SH-SY5Y (cell line): ENCODE data around the gene CPLX3.

Experiments
- GATA2 ChIP-seq: IDR thresholded peaks from 2 replicates; pipeline ENCODE4 v1.6.1; 2011; ENCODE audit warnings: mild to moderate bottlenecking, low read depth, low read length
- GATA3 ChIP-seq: IDR thresholded peaks from 2 replicates; pipeline ENCODE4 v1.6.1; 2011; ENCODE audit warnings: low read depth, mild to moderate bottlenecking, low read length, moderate library complexity

The CPLX3 gene

DNA sequence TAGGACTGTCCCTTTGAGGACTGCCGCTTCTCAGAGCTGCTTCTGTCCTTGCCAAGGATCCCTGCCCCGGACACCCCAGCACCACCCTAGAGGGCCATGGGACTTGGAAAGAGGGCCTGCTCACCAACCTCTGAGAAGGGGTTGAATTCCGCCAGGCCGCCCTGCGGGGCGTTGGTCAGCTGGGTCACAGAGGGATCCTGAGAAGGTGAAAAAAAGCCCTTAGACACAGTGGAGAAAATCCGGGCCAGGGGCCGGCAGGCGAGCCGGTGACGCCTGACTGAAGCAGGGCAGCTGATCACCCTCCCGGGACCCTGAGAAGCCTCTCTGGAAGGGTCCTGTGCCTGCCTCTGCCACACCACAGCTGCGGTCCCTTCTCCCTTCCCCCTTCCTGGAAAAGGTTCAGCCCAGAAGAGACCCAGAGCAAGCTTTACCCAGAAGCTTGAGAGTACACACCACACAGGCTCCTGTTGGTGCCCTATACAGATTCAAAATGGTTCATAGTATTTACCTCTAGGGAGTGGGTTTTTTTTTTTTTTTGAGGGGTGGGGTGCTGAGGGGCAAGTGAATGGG is 28.1 kb downstream of the CPLX3 start:
- TF ChIP-seq GATA2 (no peak), GATA3 (no peak)

DNA sequence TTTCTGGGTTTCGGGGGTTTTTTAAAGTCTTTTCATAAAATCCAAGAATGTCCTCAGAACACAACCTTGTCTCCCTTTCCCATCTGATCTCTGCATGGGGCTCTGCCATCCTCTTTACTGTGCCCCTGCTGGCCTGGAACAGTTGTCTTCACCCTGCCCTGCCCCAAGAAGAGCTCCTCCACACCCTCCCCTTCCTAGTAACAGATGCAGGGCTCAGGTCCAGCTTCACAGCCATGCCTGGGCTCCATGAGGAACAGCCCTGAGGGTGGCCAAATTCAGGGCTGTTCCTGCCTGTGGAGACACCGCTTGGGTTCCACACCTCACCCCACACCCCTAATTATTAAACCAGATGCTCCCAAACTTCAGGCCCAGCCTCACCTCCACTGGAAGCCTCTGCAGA is 29.4 kb downstream of the CPLX3 start:
- TF ChIP-seq GATA3 (no peak), GATA2 (no peak)

DNA sequence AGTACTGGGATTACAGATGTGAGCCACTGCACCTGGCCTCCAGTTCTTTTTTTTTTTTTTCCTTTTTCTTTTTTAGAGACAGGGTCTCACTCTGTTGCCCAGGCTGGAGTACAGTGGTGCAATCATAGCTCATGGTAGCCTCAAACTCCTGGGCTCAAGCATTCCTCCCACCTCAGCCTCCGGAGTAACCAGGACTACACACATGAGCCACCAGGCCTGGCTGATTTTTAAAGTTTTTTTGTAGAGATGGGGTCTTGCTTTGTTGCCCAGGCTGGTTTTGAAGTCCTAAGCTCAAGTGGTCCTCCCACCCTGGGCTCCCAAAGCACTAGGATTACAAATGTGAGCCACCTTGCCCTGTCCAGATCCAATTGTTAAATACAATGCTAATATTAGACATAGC is 30.1 kb downstream of the CPLX3 start:
- TF ChIP-seq GATA2, result no peak

DNA sequence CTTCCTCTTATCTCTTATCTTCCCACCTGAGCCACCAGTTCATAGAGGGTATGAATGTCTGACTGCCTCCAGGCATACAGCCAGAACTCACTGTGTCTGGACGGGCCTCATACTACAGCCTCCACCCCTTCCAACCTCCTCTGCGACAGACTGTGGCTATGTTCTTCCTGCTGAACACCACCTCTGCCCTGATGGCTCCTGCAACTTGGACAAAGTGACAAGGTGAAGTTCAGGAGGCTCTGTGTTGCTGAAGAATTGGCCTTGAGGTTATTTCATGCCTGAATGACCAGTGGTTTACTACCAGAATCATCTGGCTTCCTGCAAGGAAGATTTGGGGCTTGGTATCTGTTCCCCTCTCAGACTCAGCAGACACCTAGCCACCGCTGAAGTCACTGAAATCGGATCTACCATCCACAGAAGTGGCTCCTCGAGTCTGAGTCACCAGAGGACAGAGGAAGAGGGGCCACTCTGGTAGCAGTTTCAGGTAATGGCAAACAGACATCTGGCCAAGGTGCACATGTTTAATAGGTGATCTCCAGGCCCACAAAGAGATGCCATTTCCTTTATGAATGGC is 30.7 kb downstream of the CPLX3 start:
- TF ChIP-seq GATA3 (no peak), GATA2 (peak; percentile 38; the same call in 1 of the 2 replicates)

DNA sequence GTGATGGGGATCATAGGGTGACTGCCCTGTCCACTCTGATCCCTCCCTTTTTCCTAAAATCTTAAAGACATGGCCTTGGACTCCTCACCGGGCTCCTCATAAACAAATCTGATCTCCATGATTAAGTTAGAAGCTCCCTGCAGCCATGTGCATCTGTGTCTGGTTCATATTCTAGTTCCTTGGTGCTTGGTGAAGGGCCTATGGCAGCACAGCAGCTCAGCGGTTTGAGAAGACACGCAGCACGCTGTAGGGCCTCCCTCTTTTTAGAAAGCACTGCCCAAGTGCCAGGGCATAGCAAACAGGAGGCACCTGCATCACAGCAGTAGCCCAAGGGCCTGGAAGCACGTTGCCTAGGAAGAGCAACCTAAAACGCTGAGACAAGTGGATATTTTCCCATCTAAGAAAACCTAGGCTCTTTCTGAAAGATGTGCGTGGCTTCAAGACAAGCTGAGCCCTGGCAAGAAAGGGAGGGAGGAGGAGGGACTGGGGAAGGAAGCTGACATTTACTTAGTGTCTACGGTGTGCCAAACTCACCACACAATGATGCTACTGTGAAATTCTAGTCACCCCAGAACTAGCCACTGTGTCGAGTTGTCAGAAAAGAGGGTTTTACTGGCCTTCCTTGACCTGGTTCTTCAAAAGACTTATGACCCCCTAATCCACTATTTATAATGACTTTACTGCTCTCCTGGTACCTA is 31.4 kb downstream of the CPLX3 start:
- TF ChIP-seq GATA3 (no peak), GATA2 (no peak)

DNA sequence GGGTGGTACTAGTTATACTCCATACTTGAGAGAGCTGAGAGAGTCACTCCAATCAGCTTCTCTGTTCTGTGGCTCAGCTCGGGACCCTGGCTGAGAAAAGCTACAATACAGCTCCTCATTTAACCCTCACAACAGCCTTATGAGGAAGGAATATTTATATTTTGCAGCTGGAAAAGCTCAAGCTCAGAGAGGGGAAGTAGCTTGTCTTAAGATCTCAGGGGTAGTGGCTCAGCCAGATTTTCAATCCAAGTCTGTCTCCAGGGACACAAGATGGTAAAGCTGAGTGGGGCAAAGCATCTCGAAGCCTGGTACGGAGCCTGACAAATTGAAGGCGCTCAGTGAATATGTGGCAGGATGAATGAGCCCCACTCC is 31.9 kb downstream of the CPLX3 start:
- TF ChIP-seq GATA3 (no peak), GATA2 (no peak)

DNA sequence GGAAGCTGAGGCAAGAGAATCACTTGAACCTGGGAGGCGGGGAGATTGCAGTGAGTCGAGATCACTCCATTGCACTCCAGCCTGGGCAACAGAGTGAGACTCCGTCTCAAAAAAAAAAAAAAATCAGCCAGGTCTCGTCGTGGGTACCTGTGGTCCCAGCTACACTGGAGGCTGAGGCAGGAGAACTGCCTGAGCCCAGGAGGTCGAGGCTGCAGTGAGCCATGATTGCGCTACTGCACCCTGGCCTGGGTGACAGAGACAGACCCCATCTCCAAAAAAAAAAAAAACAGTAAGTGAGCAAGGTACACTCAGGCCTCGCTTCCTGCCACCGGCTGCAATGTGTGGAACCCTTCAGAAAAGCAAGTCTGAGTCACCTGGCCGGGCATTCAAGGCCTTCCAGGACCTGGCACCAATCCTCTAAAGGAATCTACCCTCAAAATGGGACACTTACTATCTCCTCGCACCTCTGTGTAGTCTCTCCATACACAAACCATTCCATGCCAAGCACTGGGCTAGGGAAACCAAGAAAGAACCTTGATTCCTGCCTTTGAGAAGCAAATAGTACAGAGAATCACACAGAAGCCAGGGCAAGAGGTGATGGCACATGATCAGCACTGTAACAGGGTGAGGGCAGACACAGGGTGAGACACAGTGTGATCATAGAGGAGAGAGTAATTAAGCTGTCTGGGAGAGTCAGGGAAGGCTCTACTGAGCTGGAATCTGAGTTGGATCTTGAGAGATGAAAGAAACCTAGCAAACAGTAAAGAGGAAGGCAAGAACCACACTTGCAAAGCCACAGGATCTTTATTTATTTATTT is 37.0 kb downstream of the CPLX3 start:
- TF ChIP-seq GATA3, result no peak
- no peak for TF ChIP-seq GATA2

DNA sequence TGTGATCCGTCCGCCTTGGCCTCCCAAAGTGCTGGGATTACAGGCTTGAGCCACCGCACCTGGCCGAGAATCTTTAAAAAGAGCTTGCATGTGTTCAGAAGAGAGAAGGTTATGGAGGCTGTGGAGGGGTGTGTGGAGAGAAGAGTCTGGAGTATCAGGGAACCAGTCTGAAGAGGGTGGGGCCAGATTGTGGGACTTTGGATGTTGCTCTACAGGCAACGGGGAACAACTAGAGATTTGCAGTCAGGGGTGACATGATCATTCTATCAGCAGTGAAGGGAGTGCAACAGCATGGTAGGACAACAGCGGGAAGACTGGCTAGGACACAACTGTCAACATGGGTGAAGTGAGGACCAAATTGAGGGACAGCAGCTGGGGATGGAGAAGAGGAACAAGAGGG is 37.9 kb downstream of the CPLX3 start:
- TF ChIP-seq GATA3 (no peak), GATA2 (no peak)

DNA sequence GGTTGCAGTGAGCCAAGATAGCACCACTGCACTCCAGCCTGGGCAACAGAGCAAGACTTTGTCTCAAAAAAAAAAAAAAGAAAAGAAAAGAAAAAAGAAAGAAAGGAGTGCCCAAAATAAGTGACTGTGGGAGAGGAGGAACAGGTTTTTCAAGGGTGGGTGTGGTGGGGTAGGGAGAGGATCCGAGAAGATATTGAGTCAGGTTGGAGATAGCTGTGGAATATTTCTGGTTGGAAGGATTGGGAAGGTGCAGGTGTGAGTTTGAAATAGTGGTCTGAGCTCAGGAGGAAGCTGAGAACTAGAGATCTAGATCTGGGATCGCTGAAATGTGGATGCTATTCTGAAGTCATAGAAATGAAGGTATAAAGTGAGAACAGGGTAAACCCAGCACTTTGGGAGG is 38.9 kb downstream of the CPLX3 start:
- no peak for TF ChIP-seq GATA2
- TF ChIP-seq GATA3, result no peak

DNA sequence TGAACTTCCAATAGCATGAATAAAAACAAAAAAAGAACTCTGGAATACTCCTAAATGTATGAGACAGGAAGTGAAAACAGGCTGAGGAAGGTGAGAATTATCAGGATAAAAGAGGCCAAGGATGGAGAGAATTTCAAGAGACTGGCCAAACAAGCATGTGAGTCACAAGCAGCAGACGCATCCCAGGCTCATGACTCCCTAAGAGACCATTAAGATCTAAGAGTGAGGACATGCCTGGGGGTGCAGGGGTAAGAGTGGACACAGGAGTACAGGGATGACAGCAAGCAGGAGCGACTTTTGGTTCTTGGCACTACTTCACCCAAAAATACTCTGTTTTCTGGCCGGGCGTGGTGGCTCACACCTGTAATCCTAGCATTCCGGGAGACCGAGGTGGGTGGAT is 39.7 kb downstream of the CPLX3 start:
- TF ChIP-seq GATA3 (no peak), GATA2 (no peak)

DNA sequence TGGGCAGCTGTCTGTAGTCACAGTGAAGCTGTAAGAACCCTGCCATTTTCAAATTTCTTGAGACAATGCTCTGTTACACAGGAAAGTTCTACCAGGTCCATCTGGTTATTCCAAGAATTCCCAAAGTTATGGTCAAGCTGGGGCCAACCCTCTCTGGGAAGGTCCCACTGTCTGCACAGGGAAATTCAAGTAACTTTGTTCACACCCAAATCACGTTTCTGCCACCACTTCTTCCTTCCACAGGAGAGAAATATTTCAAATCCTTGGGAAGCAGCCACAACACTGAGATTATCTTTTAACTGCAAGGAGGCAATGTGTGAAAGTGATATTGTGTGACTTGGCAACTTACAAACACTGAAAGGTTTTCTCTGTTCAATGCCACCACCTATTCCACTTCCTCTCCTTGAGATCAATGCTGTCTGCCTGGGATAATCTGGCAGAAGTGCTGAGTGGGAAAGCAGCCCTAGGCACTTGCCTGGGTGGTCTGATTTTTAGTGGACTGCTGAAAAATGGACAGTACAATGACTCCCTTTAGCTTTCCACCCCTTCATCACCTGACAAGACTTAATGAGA is 41.1 kb downstream of the CPLX3 start:
- TF ChIP-seq GATA3, result no peak
- TF ChIP-seq GATA2, result no peak

DNA sequence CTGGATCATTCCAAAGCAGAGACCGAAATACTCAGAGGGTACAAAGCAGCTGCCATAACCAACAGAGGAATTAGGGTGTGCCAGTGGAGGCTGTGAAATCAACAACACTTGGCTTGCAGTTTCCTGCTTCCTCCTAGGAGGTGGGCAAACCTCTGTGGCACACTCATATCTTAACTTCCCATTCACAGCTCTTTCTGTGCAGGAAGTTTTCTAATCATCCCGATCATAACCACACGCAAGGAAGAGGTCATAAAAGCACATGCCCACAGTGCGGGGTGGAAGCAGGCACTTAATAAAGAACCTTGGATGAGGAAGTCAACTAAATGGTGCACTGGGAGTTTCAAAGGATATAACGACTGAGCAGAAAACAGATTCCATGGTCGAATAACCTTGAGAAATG is 41.6 kb downstream of the CPLX3 start:
- TF ChIP-seq GATA3 (no peak), GATA2 (no peak)

DNA sequence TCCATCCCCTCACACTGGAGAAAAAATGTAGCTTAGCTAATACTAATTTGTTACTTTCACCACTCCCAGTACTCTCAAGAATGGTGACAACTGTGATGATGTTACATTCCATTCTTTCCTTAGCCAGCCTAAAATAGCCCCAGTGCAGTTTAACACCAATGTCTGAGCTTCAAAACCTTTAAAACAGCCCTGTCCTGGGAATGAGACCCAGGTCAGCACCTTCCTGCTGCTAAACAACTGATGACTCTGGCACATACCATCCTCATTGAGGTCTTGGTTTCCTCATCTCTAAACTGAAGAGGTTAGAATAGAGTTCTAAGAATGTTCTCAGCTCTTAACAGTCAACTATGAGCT is 42.9 kb downstream of the CPLX3 start:
- TF ChIP-seq GATA2, result no peak

DNA sequence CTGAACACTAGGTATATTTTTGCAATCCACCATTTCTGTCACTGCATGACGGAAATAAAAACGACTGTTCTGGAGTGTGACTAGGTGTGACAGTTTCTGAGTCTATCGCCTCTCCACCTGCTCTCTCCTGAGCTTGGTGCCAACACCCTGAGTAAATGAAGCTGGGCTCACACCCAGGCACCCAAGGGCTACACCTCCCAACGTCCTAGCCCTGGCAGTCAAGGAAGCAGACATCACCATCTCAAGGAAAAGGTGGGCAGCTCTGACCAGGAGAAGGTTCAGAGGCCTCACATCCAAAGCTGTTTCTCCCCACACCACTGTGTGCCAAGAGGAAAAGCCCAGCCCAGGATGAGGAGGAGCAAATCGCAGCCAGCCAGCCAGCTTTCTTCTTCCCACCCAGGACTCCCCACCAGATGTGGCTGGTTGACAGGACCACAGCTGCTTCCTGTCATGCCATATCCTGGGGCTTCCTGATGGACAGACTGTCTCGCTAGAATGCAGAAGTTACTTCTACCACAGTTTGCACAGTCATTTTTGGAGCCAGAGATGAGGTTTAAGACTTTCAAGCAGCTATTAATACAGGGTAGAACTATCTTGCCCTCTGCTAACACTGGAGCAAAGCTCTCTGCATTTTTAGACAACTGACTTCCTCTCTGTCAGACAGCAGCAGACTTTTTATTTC is 43.4 kb downstream of the CPLX3 start:
- no peak for TF ChIP-seq GATA2
- TF ChIP-seq GATA3, result no peak
